ENCODE measurements around the gene SLC7A1.
A peak's percentile ranks its signal among the peaks of the same experiment; 100 is the strongest.

The SLC7A1 gene

DNA sequence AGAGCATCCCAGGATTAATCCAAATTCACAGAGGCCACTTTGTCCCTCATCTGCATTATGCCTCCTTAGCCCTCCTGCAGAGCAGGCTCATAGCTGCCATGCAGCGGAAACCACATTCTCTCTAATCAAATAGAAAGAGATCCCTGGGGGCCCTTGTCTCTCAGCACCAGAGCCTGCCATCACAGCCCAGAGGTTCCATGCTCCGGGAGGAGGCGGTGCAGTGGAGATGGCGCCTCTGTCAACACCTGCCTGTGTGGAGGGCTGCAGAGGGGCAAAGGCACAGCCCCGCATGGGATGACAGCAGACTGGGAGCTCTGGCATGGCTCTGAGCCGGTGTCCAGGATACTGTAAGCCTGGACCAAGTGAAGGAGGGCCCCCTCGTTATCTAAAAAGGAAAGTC lies 111.3 kb downstream of the SLC7A1 start:
- no peak for DNase-seq

GRCh38 chr13:29483623-29484022 lies 111.9 kb downstream of the SLC7A1 start:
- DNase-seq, result no peak

- no peak for DNase-seq
These were observed 112.3 kb downstream of the SLC7A1 start for GRCh38 chr13:29483211-29483610.

- no peak for DNase-seq
These were observed 113.0 kb downstream of the SLC7A1 start for GRCh38 chr13:29482504-29482903.

GRCh38 chr13:29481603-29482002 lies 113.9 kb downstream of the SLC7A1 start:
- no peak for DNase-seq

GRCh38 chr13:29480893-29481525 lies 114.5 kb downstream of the SLC7A1 start:
- DNase-seq, result no peak

- no peak for DNase-seq
These were observed 115.6 kb downstream of the SLC7A1 start for GRCh38 chr13:29479716-29480492.

GRCh38 chr13:29476046-29476445 lies 119.4 kb downstream of the SLC7A1 start:
- DNase-seq, result no peak

- no peak for DNase-seq
These were observed 120.5 kb downstream of the SLC7A1 start for GRCh38 chr13:29474991-29475390.

DNA sequence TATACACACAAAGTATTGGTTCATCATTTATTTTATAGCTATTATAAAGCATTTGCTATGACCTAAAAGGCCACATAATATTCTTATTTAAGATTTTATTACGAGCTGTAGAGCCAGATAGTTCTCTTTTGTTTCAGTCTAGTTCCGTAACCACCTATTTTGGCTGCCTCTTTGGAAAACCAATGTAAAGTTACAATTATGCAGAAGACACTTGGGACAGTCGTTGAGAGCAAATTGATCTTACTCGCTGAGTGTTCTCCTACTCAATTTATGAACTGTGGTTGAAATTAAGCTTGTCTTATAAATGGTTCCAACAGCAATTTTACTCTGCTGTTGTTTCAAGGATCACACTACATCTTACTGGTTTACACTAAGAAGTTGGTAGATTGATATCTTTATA lies 122.3 kb downstream of the SLC7A1 start:
- DNase-seq, result no peak

- peak; percentile 7 to 26 for DNase-seq
These were observed 123.0 kb downstream of the SLC7A1 start for GRCh38 chr13:29472332-29472961.

DNA sequence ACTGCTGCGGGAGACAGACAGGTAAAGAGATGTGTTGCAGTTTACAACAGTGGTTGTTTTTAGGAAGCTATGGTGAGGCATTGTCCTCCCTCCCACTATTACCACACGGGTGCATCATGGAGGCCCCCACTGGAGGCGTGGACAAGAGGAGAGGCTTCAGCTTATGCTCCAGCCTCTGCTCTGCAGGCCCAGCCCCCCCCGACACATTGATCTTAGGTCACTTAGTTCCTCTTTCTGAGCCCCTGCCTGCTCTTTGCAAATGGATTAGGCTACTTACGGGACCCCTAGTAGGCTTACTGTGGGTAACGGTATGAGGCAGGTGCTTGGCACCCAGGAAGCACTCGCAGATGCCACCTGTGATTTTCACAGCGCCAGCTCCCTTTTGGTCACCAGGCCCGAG lies 123.9 kb downstream of the SLC7A1 start:
- no peak for DNase-seq

GRCh38 chr13:29465741-29466293 lies 129.7 kb downstream of the SLC7A1 start:
- DNase-seq, result no peak

- DNase-seq, result no peak
These were observed 131.3 kb downstream of the SLC7A1 start for GRCh38 chr13:29464105-29464679.

DNA sequence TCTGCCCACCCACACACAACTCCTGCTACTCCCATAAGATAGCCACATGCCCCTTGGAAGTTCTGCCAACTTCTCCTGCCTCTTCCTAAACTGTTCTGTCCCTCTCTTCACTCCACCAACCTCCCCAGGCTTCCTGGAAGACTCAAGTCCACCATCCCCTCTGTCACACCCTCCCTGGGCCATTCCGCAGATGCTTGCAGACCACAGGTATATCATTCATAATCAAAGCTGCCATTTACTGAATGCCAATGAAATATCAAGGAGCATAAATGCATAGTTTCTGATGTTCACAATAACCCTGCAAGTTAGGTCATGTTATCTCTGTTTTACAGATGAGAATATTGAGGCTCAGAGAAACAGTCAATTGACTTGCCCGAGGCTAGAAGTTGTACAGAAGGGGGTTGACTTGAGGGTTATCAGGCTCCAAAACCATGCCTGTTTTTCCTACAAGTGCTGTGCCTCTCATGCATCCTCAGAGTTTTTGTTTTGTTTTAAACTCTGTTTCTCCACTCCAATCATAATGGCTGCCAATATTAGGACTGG lies 135.6 kb downstream of the SLC7A1 start:
- no peak for DNase-seq

Data from stimulated activated CD4-positive, alpha-beta T cell treated with anti-CD3 and anti-CD28 coated beads, Interleukin-4, amount 100 ng/mL, for 4 hours (primary cell).